Gastrocnemius medialis (tissue), 4 donors: ENCODE data around the gene ARMH1.

Source experiments
- CTCF ChIP-seq, 5 experiments: fragments of 450-650 bp in 3 of 5; fragments of 200-600 bp in 2 of 5; sonication (generic) in 2 of 5; IDR thresholded peaks in 4 of 5; conservative IDR thresholded peaks in 1 of 5; 1 replicate in 4 of 5; 2 replicates in 1 of 5; pipeline ENCODE4 v1.5.1; 2016 to 2019; ENCODE audit warnings: antibody characterized with exemption in 5 of 5, mild to moderate bottlenecking in 3 of 5, moderate library complexity in 3 of 5
- POLR2A ChIP-seq, 2 donors: fragments of 450-650 bp; IDR thresholded peaks; one replicate each; pipeline ENCODE4 v1.6.1; 2017; ENCODE audit warnings: antibody characterized with exemption in 2 of 2, mild to moderate bottlenecking in 2 of 2, moderate library complexity in 2 of 2

- no peak for TF ChIP-seq POLR2A (IDR thresholded peaks at IDR 0.05)
- TF ChIP-seq CTCF (IDR thresholded peaks at IDR 0.05 in 4 of 5, conservative IDR thresholded peaks at IDR 0.05 in 1 of 5): no peak
Observed at GRCh38 chr1:44642925-44643324, 31.6 kb upstream of the ARMH1 start.
